Vagina (tissue), 2 donors: ENCODE measurements around the gene C1QTNF12. TPM values are rescaled to one million over a fixed set of nuclear protein-coding genes. Genes with fewer than 3 reads are reported as not detected.

Source experiments
- DNase-seq, 2 donors: peaks; one replicate each; pipeline ENCODE4 v3.0.0-alpha.2; 2017; ENCODE audit errors: extremely low spot score in 2 of 2
- H3K27ac ChIP-seq: fragments of 200-600 bp; sonication (generic); one replicate; pipeline ENCODE4 v1.5.1; 2019
- H3K27me3 ChIP-seq: fragments of 200-600 bp; sonication (generic); one replicate; pipeline ENCODE4 v1.5.1; 2019
- H3K36me3 ChIP-seq, 2 donors: fragments of 200-600 bp; sonication (generic); one replicate each; pipeline ENCODE4 v1.5.1; 2017 to 2019
- H3K4me1 ChIP-seq: fragments of 200-600 bp; sonication (generic); one replicate; pipeline ENCODE4 v1.5.1; 2019
- H3K4me3 ChIP-seq, 2 donors: fragments of 200-600 bp; sonication (generic); 1 replicate in 1 of 2; 2 replicates in 1 of 2; pipeline ENCODE4 v1.5.1; 2016 to 2019
- H3K9me3 ChIP-seq: fragments of 200-600 bp; sonication (generic); one replicate; pipeline ENCODE4 v1.5.1; 2019
- POLR2A ChIP-seq, 2 donors: fragments of 450-650 bp; IDR thresholded peaks; one replicate each; pipeline ENCODE4 v1.6.1; 2017; ENCODE audit warnings: antibody characterized with exemption in 2 of 2, mild to moderate bottlenecking in 2 of 2, moderate library complexity in 2 of 2
- POLR2AphosphoS5 ChIP-seq, 2 donors: sonication (generic); formaldehyde crosslinking; IDR thresholded peaks; one replicate each; pipeline ENCODE4 v1.9.0; 2017; ENCODE audit warnings: antibody characterized with exemption in 2 of 2, mild to moderate bottlenecking in 2 of 2, low read depth in 1 of 2; ENCODE audit not compliant: insufficient read depth in 1 of 2
- intact Hi-C: fragments of 100-400 bp; cut with DNase I; formaldehyde crosslinking; loops from one replicate; pipeline ENCODE4 v1.15.1; 2023
- total RNA-seq: library from RNA; depleted of rRNA; stranded (reverse); fragments of >200 nt; gene quantifications from one replicate; pipeline ENCODE4 v1.2.3, GENCODE V29; 2016
- TF ChIP-seq, protein P1 (sequence below), 3 experiments: fragments of 450-650 bp in 2 of 3; fragments of 200-600 bp in 1 of 3; sonication (generic) in 1 of 3; IDR thresholded peaks; one replicate each; pipeline ENCODE4 v1.5.1; 2017 to 2019; ENCODE audit warnings: antibody characterized with exemption in 3 of 3, mild to moderate bottlenecking in 2 of 3, moderate library complexity in 2 of 3

The C1QTNF12 gene
- total RNA-seq, 1 donor from 2014 or later = not detected

- intact Hi-C loops = no loop called here
- DNase-seq = no peak
- TF ChIP-seq, protein P1, sequence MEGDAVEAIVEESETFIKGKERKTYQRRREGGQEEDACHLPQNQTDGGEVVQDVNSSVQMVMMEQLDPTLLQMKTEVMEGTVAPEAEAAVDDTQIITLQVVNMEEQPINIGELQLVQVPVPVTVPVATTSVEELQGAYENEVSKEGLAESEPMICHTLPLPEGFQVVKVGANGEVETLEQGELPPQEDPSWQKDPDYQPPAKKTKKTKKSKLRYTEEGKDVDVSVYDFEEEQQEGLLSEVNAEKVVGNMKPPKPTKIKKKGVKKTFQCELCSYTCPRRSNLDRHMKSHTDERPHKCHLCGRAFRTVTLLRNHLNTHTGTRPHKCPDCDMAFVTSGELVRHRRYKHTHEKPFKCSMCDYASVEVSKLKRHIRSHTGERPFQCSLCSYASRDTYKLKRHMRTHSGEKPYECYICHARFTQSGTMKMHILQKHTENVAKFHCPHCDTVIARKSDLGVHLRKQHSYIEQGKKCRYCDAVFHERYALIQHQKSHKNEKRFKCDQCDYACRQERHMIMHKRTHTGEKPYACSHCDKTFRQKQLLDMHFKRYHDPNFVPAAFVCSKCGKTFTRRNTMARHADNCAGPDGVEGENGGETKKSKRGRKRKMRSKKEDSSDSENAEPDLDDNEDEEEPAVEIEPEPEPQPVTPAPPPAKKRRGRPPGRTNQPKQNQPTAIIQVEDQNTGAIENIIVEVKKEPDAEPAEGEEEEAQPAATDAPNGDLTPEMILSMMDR (IDR thresholded peaks at IDR 0.05) = no peak
- TF ChIP-seq POLR2AphosphoS5 (IDR thresholded peaks at IDR 0.05; ENCODE audit: insufficient read depth in 1 of 2, low read depth in 1 of 2) (no peak), POLR2A (IDR thresholded peaks at IDR 0.05) (no peak)
- no peaks in the 10 kb centered on the region for H3K27me3 ChIP-seq
- H3K4me1 ChIP-seq = peaks cover 39% of the 10 kb centered on the region
- H3K36me3 ChIP-seq = peaks cover 0 to 7% of the 10 kb centered on the region in 2 donors
- H3K27ac ChIP-seq = no peak overlapping the region
- peak overlapping the region; percentile 8 to 32 for H3K4me3 ChIP-seq
- no peaks in the 10 kb centered on the region for H3K9me3 ChIP-seq
These were observed 34.7 kb downstream of the C1QTNF12 start for GRCh38 chr1:1211541-1212441.

DNA sequence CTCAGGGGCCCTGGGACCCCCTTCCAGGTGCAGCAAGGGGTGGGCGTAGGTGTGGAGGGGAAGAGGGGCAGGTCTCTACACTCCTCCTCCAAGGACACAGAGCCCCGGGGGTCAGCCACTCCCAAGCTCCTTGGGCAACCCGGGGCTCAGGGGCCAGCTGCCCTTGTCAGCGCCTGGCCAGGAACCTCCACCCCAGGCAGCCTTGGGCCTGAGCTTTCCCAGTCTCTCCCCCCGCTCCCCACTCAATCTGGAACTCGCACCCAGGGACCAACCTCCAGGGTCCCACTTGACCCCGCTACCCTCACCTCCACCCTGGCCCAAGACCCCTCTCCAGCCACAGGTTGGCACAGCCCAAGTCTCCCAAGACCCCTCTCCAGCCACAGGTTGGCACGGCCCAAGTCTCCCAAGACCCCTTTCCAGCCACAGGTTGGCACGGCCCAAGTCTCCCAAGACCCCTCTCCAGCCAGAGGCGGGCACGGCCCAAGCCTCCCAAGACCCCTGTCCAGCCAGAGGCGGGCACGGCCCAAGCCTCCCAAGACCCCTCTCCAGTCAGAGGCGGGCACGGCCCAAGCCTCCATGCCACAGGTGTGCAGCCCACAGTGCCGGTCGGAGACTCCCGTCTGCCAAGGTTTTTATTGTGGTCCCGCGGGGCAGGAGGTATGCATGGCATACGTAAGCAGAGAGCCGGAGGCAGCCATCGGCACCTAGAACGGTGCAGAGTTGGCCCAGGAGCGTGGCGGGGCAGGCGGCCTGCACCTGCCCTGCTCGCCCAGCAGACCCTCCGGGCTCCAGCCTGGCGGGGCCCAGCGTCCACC, 35.6 kb downstream of the C1QTNF12 start:
- DNase-seq = no peak
- intact Hi-C loops = no loop called here
- H3K4me1 ChIP-seq = peaks cover 48% of the 10 kb centered on the region
- H3K27me3 ChIP-seq = no peaks in the 10 kb centered on the region
- no peaks in the 10 kb centered on the region for H3K36me3 ChIP-seq
- TF ChIP-seq, protein P1 (IDR thresholded peaks at IDR 0.05) = no peak
- H3K4me3 ChIP-seq = no peak overlapping the region
- no peaks in the 10 kb centered on the region for H3K9me3 ChIP-seq
- no peak overlapping the region for H3K27ac ChIP-seq

- intact Hi-C loops = no loop called here
- Histone ChIP-seq H3K27ac (peak overlapping the region; percentile 75), H3K36me3 (no peaks in the 10 kb centered on the region), H3K9me3 (no peaks in the 10 kb centered on the region), H3K27me3 (no peaks in the 10 kb centered on the region), H3K4me3 (peak overlapping the region; percentile 32 to 47), H3K4me1 (peaks cover 57% of the 10 kb centered on the region)
- DNase-seq = no peak
- no peak for TF ChIP-seq POLR2AphosphoS5 (IDR thresholded peaks at IDR 0.05; ENCODE audit: insufficient read depth in 1 of 2, low read depth in 1 of 2)
- TF ChIP-seq, protein P1 (IDR thresholded peaks at IDR 0.05) = no peak
- no peak for TF ChIP-seq POLR2A (IDR thresholded peaks at IDR 0.05)
These were observed 37.6 kb downstream of the C1QTNF12 start for GRCh38 chr1:1208713-1209433.

DNA sequence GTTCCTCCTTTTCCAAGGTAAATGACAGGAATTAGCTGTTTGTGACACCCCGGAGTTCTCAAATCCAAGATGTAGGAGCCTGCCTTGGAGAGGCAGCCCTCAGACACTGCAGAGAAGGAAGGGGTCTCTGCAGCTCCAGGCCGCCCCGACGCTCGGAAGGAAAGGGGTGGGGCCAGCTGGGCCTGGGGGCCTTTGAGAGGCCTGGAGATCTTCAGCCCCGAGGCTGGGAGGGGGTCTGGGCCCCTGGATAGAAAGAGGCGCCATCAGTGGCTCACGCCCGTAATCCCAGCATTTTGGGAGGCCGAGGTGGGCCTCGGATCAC, 39.0 kb downstream of the C1QTNF12 start:
- DNase-seq = no peak
- no peaks in the 10 kb centered on the region for H3K27me3 ChIP-seq
- H3K36me3 ChIP-seq = no peaks in the 10 kb centered on the region
- intact Hi-C loops = no loop called here
- peak overlapping the region; percentile 75 for H3K27ac ChIP-seq
- H3K4me1 ChIP-seq = peaks cover 50% of the 10 kb centered on the region
- TF ChIP-seq POLR2A (IDR thresholded peaks at IDR 0.05) (no peak), POLR2AphosphoS5 (IDR thresholded peaks at IDR 0.05; ENCODE audit: insufficient read depth in 1 of 2, low read depth in 1 of 2) (no peak)
- TF ChIP-seq, protein P1 (IDR thresholded peaks at IDR 0.05) = no peak
- no peaks in the 10 kb centered on the region for H3K9me3 ChIP-seq
- no peak overlapping the region for H3K4me3 ChIP-seq
